T-helper 1 cell treated with Interleukin-12 subunit alpha and Interleukin-12 subunit beta and Interleukin-4 antibody, amounts not matched to agents 30 μg/mL and 1 μg/mL, for 36 hours (primary cell): ENCODE data around the gene CACNG4.

ENCODE experiments used
- H3K27ac Mint-ChIP-seq: one replicate; pipeline ENCODE4 v1.8.0; 2021; ENCODE audit warnings: mild to moderate bottlenecking, mixed read lengths
- H3K27me3 Mint-ChIP-seq: one replicate; pipeline ENCODE4 v1.8.0; 2021; ENCODE audit warnings: low read depth, mixed read lengths
- H3K36me3 Mint-ChIP-seq: one replicate; pipeline ENCODE4 v1.8.0; 2021; ENCODE audit warnings: low read depth, mixed read lengths
- H3K4me1 Mint-ChIP-seq: one replicate; pipeline ENCODE4 v1.8.0; 2021; ENCODE audit warnings: low read depth, mixed read lengths
- H3K4me3 Mint-ChIP-seq: one replicate; pipeline ENCODE4 v1.8.0; 2021; ENCODE audit warnings: mild to moderate bottlenecking, moderate library complexity, mixed read lengths
- H3K9me3 Mint-ChIP-seq: one replicate; pipeline ENCODE4 v1.8.0; 2021; ENCODE audit warnings: mixed read lengths

The CACNG4 gene

DNA sequence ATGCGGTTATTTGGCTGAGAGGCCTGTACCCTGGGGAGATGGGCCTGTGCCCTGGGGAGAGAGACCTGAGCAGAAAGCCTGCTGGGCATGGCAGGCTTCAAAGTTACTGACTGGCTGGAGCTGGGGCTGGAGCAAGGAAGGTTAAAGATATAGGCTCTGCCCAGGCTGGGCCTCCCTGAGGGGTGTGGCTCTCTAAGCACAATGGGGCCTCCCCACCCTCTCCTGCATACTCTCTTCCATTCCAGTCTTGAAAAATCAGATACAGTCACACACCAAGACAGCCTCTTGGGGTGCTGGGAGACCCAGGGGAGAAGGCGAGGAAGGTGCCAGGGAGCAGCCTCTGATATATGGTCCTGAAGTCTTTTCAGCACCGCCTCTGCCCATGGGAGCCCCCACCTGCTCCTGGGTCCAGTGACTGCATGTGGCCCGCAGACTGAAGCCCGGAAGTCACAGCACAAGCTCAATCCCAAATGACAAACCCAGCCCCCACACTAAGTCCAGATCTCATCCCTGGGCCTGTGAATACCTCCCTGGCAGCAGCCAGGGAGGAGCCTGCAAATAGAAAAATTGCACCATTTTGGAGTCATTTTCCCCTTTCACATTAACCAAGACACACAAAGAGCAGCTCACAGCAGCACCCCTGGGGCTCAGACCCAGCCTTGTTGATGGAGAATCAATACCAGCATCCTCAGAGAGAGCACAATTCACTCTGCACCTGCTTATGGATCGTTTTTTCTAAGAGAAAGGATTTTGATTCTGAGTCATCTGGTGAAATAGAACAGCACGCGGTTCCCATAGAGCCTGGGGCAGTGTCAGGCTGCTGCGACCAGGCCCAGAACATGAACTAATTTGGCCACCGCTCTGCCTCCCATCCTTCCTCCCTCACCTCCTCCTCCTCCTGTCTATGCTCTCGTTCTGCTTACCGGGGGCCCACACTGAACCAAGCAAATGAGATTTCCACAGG, 54.2 kb downstream of the CACNG4 start:
- no peak overlapping the region for H3K27ac Mint-ChIP-seq
- no peaks in the 10 kb centered on the region for H3K36me3 Mint-ChIP-seq
- no peak overlapping the region for H3K4me3 Mint-ChIP-seq
- no peaks in the 10 kb centered on the region for H3K4me1 Mint-ChIP-seq
- H3K9me3 Mint-ChIP-seq: no peaks in the 10 kb centered on the region
- no peaks in the 10 kb centered on the region for H3K27me3 Mint-ChIP-seq

DNA sequence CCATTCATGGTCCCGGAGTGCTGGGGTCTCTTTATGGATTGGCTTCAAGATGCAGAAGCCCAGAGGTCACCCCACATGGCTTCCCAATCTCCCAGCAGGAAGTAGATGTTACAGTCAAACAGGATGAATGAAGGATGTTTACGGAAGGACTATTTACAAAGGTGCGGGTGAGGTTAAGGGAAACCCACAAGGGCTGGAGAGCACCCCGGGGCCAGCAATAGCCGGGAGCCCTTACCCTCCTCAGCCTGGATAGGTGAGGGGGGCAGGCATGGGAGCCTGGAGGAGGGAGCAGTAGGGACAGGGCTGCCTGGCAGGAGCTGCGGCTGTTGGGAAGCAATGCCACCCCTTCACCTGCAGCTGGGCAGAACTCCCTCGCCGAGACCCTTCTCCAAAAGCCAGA, 55.3 kb downstream of the CACNG4 start:
- no peaks in the 10 kb centered on the region for H3K9me3 Mint-ChIP-seq
- H3K4me3 Mint-ChIP-seq: no peak overlapping the region
- no peak overlapping the region for H3K27ac Mint-ChIP-seq
- H3K4me1 Mint-ChIP-seq: no peaks in the 10 kb centered on the region
- no peaks in the 10 kb centered on the region for H3K27me3 Mint-ChIP-seq
- H3K36me3 Mint-ChIP-seq: no peaks in the 10 kb centered on the region

GRCh38 chr17:67020293-67020766, 55.8 kb downstream of the CACNG4 start:
- no peak overlapping the region for H3K4me3 Mint-ChIP-seq
- no peaks in the 10 kb centered on the region for H3K9me3 Mint-ChIP-seq
- H3K27me3 Mint-ChIP-seq: no peaks in the 10 kb centered on the region
- no peaks in the 10 kb centered on the region for H3K36me3 Mint-ChIP-seq
- H3K27ac Mint-ChIP-seq: no peak overlapping the region
- no peaks in the 10 kb centered on the region for H3K4me1 Mint-ChIP-seq

DNA sequence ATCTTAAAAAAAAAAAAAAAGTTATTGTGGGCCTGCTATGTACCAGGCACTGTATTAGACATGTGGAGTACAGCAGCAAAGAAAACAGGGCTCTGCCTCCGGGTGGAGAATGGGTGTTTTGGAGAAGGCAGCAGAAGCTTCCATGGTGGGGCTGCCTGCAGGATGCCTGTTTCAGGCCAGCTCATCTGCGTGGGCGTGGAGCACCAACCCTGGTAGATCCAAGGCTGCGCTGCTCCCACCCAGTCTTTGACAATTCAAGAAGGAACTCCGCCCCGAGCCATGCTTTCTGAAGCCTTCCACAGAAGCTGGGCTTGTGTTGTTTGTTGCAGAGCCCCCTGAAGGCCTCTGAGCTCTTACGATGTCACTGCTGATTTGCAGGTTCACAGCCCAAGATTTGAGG, 56.7 kb downstream of the CACNG4 start:
- Mint-ChIP-seq H3K27ac (no peak overlapping the region), H3K4me3 (no peak overlapping the region), H3K9me3 (no peaks in the 10 kb centered on the region), H3K27me3 (no peaks in the 10 kb centered on the region), H3K36me3 (no peaks in the 10 kb centered on the region), H3K4me1 (no peaks in the 10 kb centered on the region)

GRCh38 chr17:67021743-67022450, 57.4 kb downstream of the CACNG4 start:
- H3K36me3 Mint-ChIP-seq: no peaks in the 10 kb centered on the region
- H3K9me3 Mint-ChIP-seq: no peaks in the 10 kb centered on the region
- no peak overlapping the region for H3K27ac Mint-ChIP-seq
- no peaks in the 10 kb centered on the region for H3K4me1 Mint-ChIP-seq
- H3K4me3 Mint-ChIP-seq: no peak overlapping the region
- H3K27me3 Mint-ChIP-seq: no peaks in the 10 kb centered on the region

- Mint-ChIP-seq H3K9me3 (no peaks in the 10 kb centered on the region), H3K36me3 (no peaks in the 10 kb centered on the region), H3K4me3 (no peak overlapping the region), H3K27ac (no peak overlapping the region), H3K4me1 (no peaks in the 10 kb centered on the region), H3K27me3 (no peaks in the 10 kb centered on the region)
These were observed 57.9 kb downstream of the CACNG4 start for GRCh38 chr17:67022451-67022810.

DNA sequence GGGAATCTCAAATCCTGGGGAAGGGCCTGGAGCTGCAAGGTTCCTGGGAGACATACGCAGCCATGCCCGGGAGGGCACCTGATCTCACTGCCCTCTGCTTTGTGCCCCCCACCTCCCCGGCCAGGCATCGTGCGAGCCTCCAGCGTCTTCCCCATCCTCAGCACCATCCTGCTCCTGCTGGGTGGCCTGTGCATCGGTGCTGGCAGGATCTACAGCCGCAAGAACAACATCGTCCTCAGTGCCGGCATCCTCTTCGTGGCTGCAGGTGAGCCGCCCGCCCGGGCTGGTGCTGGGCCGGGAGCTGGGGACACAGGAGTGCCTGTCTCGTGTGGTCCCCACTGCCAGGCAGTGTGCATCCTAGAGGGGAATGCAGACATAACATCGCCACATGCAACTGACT, 60.2 kb downstream of the CACNG4 start:
- no peaks in the 10 kb centered on the region for H3K27me3 Mint-ChIP-seq
- H3K9me3 Mint-ChIP-seq: no peaks in the 10 kb centered on the region
- H3K27ac Mint-ChIP-seq: no peak overlapping the region
- H3K4me1 Mint-ChIP-seq: no peaks in the 10 kb centered on the region
- no peak overlapping the region for H3K4me3 Mint-ChIP-seq
- no peaks in the 10 kb centered on the region for H3K36me3 Mint-ChIP-seq

DNA sequence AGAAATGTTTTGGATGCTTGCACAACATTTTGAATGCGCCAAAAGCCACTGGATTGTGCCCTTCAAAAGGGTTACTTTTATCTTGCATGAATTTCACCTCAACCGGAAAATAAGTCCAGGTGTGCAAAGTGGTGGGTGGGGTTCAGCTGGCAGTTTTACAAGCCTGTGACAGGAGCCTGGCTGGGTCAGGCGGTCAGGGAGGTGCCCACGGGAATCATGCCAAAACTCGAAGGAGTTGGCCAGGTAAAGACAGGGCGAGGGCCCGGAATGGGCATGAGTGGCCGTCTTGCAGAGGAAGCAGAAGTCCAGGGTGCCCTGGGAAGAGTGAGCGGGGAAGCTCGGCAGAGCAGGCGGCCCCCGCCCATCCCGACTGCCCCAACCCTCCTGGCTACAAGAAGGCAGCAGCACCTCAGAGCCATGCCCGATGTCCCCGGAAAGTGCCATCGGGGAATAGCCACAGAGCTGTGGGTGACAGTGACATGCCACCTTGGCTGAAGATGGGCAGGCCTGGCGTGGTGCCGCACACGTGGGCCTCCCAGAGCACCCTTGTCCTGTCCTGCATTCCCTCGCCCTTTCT, 60.8 kb downstream of the CACNG4 start:
- no peak overlapping the region for H3K4me3 Mint-ChIP-seq
- no peaks in the 10 kb centered on the region for H3K36me3 Mint-ChIP-seq
- H3K27me3 Mint-ChIP-seq: no peaks in the 10 kb centered on the region
- no peak overlapping the region for H3K27ac Mint-ChIP-seq
- H3K4me1 Mint-ChIP-seq: no peaks in the 10 kb centered on the region
- H3K9me3 Mint-ChIP-seq: no peaks in the 10 kb centered on the region

- H3K27ac Mint-ChIP-seq: no peak overlapping the region
- no peaks in the 10 kb centered on the region for H3K9me3 Mint-ChIP-seq
- H3K36me3 Mint-ChIP-seq: no peaks in the 10 kb centered on the region
- no peaks in the 10 kb centered on the region for H3K27me3 Mint-ChIP-seq
- H3K4me1 Mint-ChIP-seq: no peaks in the 10 kb centered on the region
- no peak overlapping the region for H3K4me3 Mint-ChIP-seq
These were observed 61.8 kb downstream of the CACNG4 start for GRCh38 chr17:67026341-67026740.

GRCh38 chr17:67027031-67027628, 62.6 kb downstream of the CACNG4 start:
- Mint-ChIP-seq H3K4me1 (no peaks in the 10 kb centered on the region), H3K36me3 (no peaks in the 10 kb centered on the region), H3K4me3 (no peak overlapping the region), H3K9me3 (no peaks in the 10 kb centered on the region), H3K27ac (no peak overlapping the region), H3K27me3 (no peaks in the 10 kb centered on the region)

- Mint-ChIP-seq H3K27ac (no peak overlapping the region), H3K36me3 (no peaks in the 10 kb centered on the region), H3K4me1 (no peaks in the 10 kb centered on the region), H3K27me3 (no peaks in the 10 kb centered on the region), H3K4me3 (no peak overlapping the region), H3K9me3 (no peaks in the 10 kb centered on the region)
These were observed 66.1 kb downstream of the CACNG4 start for GRCh38 chr17:67030641-67031040.

DNA sequence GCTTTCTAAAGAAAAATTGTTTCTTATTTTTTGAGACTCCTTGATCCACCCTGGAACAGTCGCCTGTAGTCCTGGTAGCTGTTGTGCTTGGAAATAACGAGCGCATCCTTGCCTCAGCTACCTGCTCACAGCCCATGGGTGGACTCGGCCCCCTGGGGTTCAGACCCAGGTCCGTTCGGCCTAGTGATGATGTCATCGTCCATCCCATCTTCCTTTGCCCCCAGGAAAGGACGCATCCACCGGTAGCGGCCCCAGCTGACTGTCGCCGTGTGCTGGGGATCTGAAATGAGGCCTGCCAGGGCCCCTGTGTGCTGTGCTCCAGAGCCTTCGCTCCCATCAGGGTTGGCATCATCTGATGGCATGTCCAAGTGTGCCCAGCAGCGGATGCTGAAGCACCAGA, 67.9 kb downstream of the CACNG4 start:
- H3K36me3 Mint-ChIP-seq: no peaks in the 10 kb centered on the region
- no peak overlapping the region for H3K27ac Mint-ChIP-seq
- no peaks in the 10 kb centered on the region for H3K4me1 Mint-ChIP-seq
- peaks cover under 1% of the 10 kb centered on the region for H3K27me3 Mint-ChIP-seq
- no peaks in the 10 kb centered on the region for H3K9me3 Mint-ChIP-seq
- H3K4me3 Mint-ChIP-seq: no peak overlapping the region

DNA sequence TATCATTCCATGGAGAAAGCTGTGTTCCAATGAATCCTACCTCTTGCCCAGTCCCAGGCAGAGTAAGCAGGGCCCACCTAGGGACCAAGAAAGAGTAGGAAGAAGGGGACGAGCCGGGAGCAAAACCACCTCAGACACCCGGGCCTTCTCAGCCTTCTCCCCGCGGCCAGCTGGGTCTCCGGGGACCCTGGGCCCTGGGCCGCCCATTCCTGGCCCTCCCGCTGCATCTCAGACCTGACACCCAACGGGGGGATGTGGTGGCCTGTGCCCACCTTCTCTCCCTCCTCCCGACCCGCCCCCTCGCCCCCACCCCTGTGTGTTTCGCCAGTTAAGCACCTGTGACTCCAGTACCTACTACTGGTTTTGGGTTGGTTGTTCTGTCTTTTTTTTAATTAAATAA, 68.5 kb downstream of the CACNG4 start:
- H3K4me3 Mint-ChIP-seq: no peak overlapping the region
- peaks cover 3% of the 10 kb centered on the region for H3K27me3 Mint-ChIP-seq
- no peaks in the 10 kb centered on the region for H3K9me3 Mint-ChIP-seq
- no peak overlapping the region for H3K27ac Mint-ChIP-seq
- no peaks in the 10 kb centered on the region for H3K4me1 Mint-ChIP-seq
- no peaks in the 10 kb centered on the region for H3K36me3 Mint-ChIP-seq

DNA sequence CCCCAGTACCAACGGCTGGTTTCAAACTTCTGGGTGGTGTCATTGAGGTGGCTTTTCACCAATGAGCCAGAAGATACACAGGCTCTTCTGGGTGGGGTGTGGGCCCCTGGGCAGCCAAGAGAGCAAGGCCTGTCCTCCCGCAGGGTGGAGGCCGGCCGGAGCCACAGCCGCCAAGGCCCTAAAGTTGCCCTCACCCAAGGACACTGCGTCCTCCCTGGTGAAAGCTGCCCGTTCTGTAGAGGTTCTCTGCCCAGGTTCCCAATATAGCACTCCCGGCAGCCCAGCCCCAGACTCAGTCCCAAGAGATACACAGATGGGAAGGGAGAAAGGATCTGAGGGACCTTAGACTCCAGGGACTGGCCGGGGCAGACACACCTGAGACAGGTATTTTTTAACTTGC, 69.1 kb downstream of the CACNG4 start:
- H3K27ac Mint-ChIP-seq: no peak overlapping the region
- H3K4me1 Mint-ChIP-seq: no peaks in the 10 kb centered on the region

More for the DNA sequence above, 69.1 kb downstream of the CACNG4 start:
- Mint-ChIP-seq H3K9me3 (no peaks in the 10 kb centered on the region), H3K27me3 (peaks cover 7% of the 10 kb centered on the region), H3K4me3 (no peak overlapping the region), H3K36me3 (no peaks in the 10 kb centered on the region)
